OCI-LY7 (cell line): ENCODE data around the gene DNAJA3. TPM values are rescaled to one million over a fixed set of nuclear protein-coding genes. Genes with fewer than 3 reads are reported as not detected.

Source experiments
- BruUV-seq: library from RNA; stranded (reverse); fragments of 400-500 nt; replicated peaks from 2 replicates; lab custom pipeline; 2021; lab: Mats Ljungman, UMichigan
- CTCF ChIA-PET: fragments of 300-600 bp; sonication (Branson Sonifier 250); formaldehyde crosslinking; loops from one replicate; lab custom pipeline; 2022; ENCODE audit warnings: antibody characterized with exemption; ENCODE audit not compliant: unreplicated experiment; lab: Charles Lee
- POLR2A ChIA-PET: fragments of 300-600 bp; sonication (Branson Sonifier 250); formaldehyde crosslinking; loops from one replicate; lab custom pipeline; 2022; ENCODE audit warnings: antibody characterized with exemption; lab: Charles Lee
- DNase-seq: peaks from one replicate; pipeline ENCODE4 v3.0.0-alpha.2; 2015; ENCODE audit warnings: low spot score
- H2AFZ ChIP-seq: fragments of 200-600 bp; sonication (generic), shearing (Covaris generic); 2 replicates; pipeline ENCODE4 v1.6.1; 2014; ENCODE audit warnings: mild to moderate bottlenecking, antibody characterized with exemption, low read length, moderate library complexity
- H3K27ac ChIP-seq: fragments of 200-600 bp; sonication (generic); 2 replicates; pipeline ENCODE4 v1.5.1; 2014; ENCODE audit warnings: mixed run types, low read depth, mild to moderate bottlenecking, moderate library complexity, low read length, inconsistent platforms; ENCODE audit not compliant: poor library complexity, severe bottlenecking
- H3K36me3 ChIP-seq: fragments of 200-600 bp; sonication (generic); 2 replicates; pipeline ENCODE4 v1.6.1; 2014; ENCODE audit warnings: mild to moderate bottlenecking, antibody characterized with exemption, low read length, moderate library complexity, mixed read lengths; ENCODE audit not compliant: insufficient read depth
- H3K4me1 ChIP-seq: fragments of 200-600 bp; sonication (generic); 2 replicates; pipeline ENCODE4 v1.5.1; 2014; ENCODE audit warnings: mild to moderate bottlenecking, low read length; ENCODE audit not compliant: insufficient read depth, poor library complexity, severe bottlenecking
- H3K4me2 ChIP-seq: fragments of 200-600 bp; sonication (generic); 2 replicates; pipeline ENCODE4 v1.6.1; 2014; ENCODE audit warnings: mild to moderate bottlenecking, low read length
- H3K4me3 ChIP-seq: fragments of 200-600 bp; sonication (generic); 2 replicates; pipeline ENCODE4 v1.5.1; 2014; ENCODE audit warnings: mild to moderate bottlenecking, low read depth, low read length; ENCODE audit not compliant: poor library complexity, severe bottlenecking
- H3K79me2 ChIP-seq: fragments of 200-600 bp; sonication (generic); 2 replicates; pipeline ENCODE4 v1.6.1; 2016; ENCODE audit warnings: low read depth, mild to moderate bottlenecking, low read length, moderate library complexity, mixed read lengths; ENCODE audit not compliant: insufficient read depth
- H3K9me2 ChIP-seq: fragments of 200-600 bp; sonication (generic); 2 replicates; pipeline ENCODE4 v1.6.1; 2016; ENCODE audit warnings: mild to moderate bottlenecking, low read length, mixed read lengths; ENCODE audit not compliant: insufficient read depth
- H3K9me3 ChIP-seq: fragments of 200-600 bp; sonication (generic); 2 replicates; pipeline ENCODE4 v1.6.1; 2014; ENCODE audit warnings: mild to moderate bottlenecking, mixed run types, low read length, mixed read lengths
- H4K20me1 ChIP-seq: fragments of 200-600 bp; sonication (generic); 2 replicates; pipeline ENCODE4 v1.6.1; 2014; ENCODE audit warnings: mild to moderate bottlenecking, antibody characterized with exemption, low read length, moderate library complexity, mixed read lengths; ENCODE audit not compliant: insufficient read depth
- EZH2phosphoT487 ChIP-seq: fragments of 200-600 bp; sonication (generic); IDR thresholded peaks from 2 replicates; pipeline ENCODE4 v1.6.1; 2018; ENCODE audit warnings: low read depth, borderline replicate concordance, mild to moderate bottlenecking, mixed run types, antibody characterized with exemption, low read length, moderate library complexity, mixed read lengths
- intact Hi-C: fragments of 100-400 bp; cut with micrococcal nuclease; formaldehyde crosslinking; loops from one replicate; pipeline ENCODE4 v1.10.0; 2022; ENCODE audit not compliant: unreplicated experiment
- total RNA-seq, 2 experiments: library from RNA; depleted of rRNA in 1 of 2; stranded (reverse); fragments of >200 nt in 1 of 2; shearing (Covaris generic) in 1 of 2; gene quantifications; 2 replicates each; pipeline ENCODE4 v1.2.3, GENCODE V29; 2014 to 2022
- TF ChIP-seq, protein P1 (sequence below): fragments of 200-600 bp; sonication (generic); conservative IDR thresholded peaks from 2 replicates; pipeline ENCODE4 v1.5.1; 2014; ENCODE audit warnings: mild to moderate bottlenecking, antibody characterized with exemption, low read length, moderate library complexity, mixed read lengths

DNAJA3 gene
- total RNA-seq, 2 experiments from 2014 or later, result 89.8 to 94.3 TPM

- Histone ChIP-seq H4K20me1 (no peaks in the 10 kb centered on the region), H3K36me3 (peaks cover 78% of the 10 kb centered on the region)
- CTCF ChIA-PET, result no interaction called here
Measured at GRCh38 chr16:4395055-4395726, 30.5 kb upstream of the DNAJA3 start.

GRCh38 chr16:4399001-4399730, 26.5 kb upstream of the DNAJA3 start:
- H4K20me1 ChIP-seq, result no peaks in the 10 kb centered on the region
- H3K36me3 ChIP-seq, result peaks cover 86% of the 10 kb centered on the region
- ChIA-PET CTCF (interaction anchor here (1.0 kb wide), 1 partner anchor 17 kb away, joined by 3 read pairs; the partner anchor contains the start of gene CORO7), POLR2A (interaction anchor here (0.6 kb wide), 1 partner anchor 107 kb away, joined by 3 read pairs; no protein-coding TSS in a partner anchor)
- H3K9me3 ChIP-seq, result no peaks in the 10 kb centered on the region
- H3K4me1 ChIP-seq, result no peaks in the 10 kb centered on the region
- intact Hi-C loops, result no loop called here
- no peaks in the 10 kb centered on the region for H3K79me2 ChIP-seq
- H3K9me2 ChIP-seq, result no peaks in the 10 kb centered on the region
- BruUV-seq, result no TSS peak
- H3K4me3 ChIP-seq, result no peak overlapping the region
- DNase-seq, result no peak
- no peak for TF ChIP-seq EZH2phosphoT487
- TF ChIP-seq, protein P1, sequence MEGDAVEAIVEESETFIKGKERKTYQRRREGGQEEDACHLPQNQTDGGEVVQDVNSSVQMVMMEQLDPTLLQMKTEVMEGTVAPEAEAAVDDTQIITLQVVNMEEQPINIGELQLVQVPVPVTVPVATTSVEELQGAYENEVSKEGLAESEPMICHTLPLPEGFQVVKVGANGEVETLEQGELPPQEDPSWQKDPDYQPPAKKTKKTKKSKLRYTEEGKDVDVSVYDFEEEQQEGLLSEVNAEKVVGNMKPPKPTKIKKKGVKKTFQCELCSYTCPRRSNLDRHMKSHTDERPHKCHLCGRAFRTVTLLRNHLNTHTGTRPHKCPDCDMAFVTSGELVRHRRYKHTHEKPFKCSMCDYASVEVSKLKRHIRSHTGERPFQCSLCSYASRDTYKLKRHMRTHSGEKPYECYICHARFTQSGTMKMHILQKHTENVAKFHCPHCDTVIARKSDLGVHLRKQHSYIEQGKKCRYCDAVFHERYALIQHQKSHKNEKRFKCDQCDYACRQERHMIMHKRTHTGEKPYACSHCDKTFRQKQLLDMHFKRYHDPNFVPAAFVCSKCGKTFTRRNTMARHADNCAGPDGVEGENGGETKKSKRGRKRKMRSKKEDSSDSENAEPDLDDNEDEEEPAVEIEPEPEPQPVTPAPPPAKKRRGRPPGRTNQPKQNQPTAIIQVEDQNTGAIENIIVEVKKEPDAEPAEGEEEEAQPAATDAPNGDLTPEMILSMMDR, result no peak
- H3K27ac ChIP-seq, result no peak overlapping the region
- no peak overlapping the region for H2AFZ ChIP-seq
- no peak overlapping the region for H3K4me2 ChIP-seq

More at GRCh38 chr16:4395055-4395726, 30.5 kb upstream of the DNAJA3 start:
- POLR2A ChIA-PET, result interaction anchor here (0.6 kb wide), 1 partner anchor 18 kb away, joined by 3 read pairs; no protein-coding TSS in a partner anchor
- intact Hi-C loops, result no loop called here
- no peaks in the 10 kb centered on the region for H3K9me2 ChIP-seq
- DNase-seq, result no peak
- no peak overlapping the region for H3K4me3 ChIP-seq
- no peak overlapping the region for H2AFZ ChIP-seq
- no TSS peak for BruUV-seq
- H3K79me2 ChIP-seq, result no peaks in the 10 kb centered on the region
- H3K9me3 ChIP-seq, result no peaks in the 10 kb centered on the region
- H3K4me1 ChIP-seq, result peaks cover 7% of the 10 kb centered on the region
- H3K4me2 ChIP-seq, result no peak overlapping the region
- TF ChIP-seq, protein P1, result no peak
- no peak overlapping the region for H3K27ac ChIP-seq
